Adrenal gland (tissue), 5 donors: Measurements from ENCODE around the gene STK32A.

Experiments
- CTCF ChIP-seq, 6 experiments: fragments of 450-650 bp in 4 of 6; fragments of 200-600 bp in 2 of 6; sonication (generic) in 1 of 6; IDR thresholded peaks; 1 replicate in 5 of 6; 2 replicates in 1 of 6; pipeline versions ENCODE4 v1.5.1 to v1.8.0; 2016 to 2021; ENCODE audit warnings: antibody characterized with exemption in 6 of 6, mild to moderate bottlenecking in 2 of 6, moderate library complexity in 1 of 6
- POLR2A ChIP-seq, 2 donors: fragments of 450-650 bp; IDR thresholded peaks; one replicate each; pipeline ENCODE4 v1.6.1; 2017; ENCODE audit warnings: antibody characterized with exemption in 2 of 2, mild to moderate bottlenecking in 2 of 2, moderate library complexity in 1 of 2
- donor health status: DM: no; HTN: no; CAD: no.

- TF ChIP-seq CTCF (IDR thresholded peaks at IDR 0.05) (no peak), POLR2A (IDR thresholded peaks at IDR 0.05) (no peak)
Observed at GRCh38 chr5:147360816-147361215, 126.0 kb downstream of the STK32A start.
